Activated CD4-positive, alpha-beta T cell treated with anti-CD3 and anti-CD28 coated beads, Interleukin-2, amount 50 U/mL, for 24 hours (primary cell): Measurements from ENCODE around the gene RPS6KA3.
"Not testable (repeated sequence)": the region's sequence is repeated elsewhere in the genome, so short reads cannot be mapped to it uniquely, and the experiment has no call there.

ENCODE experiments used
- DNase-seq, 2 donors: peaks; one replicate each; pipeline ENCODE4 v3.0.0-alpha.2; 2020; ENCODE audit warnings: low read depth in 1 of 2, low spot score in 1 of 2

The RPS6KA3 gene

DNA sequence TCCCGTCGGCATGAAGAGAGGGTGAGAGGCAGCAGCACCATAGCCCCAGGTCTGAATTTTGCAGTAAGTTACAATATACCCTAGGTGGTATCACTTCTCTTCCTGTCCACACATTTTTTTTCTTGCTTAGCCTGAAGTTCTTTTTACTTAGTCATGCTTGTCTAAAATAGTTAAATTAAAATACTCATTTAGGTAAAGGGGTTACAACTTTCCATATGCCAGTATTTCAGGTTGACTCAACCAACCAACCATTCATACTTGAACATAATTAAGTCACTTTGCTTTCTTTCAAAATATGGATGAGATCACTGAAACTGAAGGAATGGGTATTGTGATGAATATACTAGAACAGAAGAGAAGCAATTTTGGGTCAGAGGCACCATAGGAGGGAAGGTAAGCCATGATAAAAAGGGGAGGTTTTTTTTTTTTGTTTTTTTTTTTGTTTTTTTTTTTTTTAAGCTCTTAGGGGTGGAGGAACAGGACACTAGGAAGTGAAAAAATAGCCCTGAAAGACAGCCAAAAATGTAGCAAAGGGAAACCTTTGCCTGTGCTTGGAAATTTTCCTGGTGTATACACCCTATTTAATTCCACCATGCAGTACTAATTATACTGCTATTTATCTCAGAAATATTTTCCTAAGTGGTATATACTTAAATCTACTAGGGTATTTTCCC lies 41.8 kb downstream of the RPS6KA3 start:
- DNase-seq = no peak

DNA sequence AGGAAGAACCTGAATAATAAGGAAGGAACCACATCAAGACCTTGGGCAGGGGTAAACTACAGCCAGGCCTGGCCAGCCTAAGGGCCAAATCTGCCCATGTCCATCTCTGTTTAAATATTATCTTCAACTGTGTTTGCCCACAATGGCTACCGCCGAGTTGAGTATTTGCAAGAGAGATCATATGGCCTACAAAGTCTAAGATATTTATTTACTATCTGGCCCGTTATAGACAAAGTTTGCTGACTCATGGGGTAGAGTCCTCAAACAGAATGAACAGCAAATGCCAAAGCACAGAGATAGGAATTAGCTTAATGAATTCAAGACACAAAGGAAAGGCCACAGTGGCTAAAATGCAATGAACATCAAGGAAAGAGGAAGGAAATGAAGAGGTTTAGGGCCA lies 44.8 kb downstream of the RPS6KA3 start:
- no peak for DNase-seq

DNA sequence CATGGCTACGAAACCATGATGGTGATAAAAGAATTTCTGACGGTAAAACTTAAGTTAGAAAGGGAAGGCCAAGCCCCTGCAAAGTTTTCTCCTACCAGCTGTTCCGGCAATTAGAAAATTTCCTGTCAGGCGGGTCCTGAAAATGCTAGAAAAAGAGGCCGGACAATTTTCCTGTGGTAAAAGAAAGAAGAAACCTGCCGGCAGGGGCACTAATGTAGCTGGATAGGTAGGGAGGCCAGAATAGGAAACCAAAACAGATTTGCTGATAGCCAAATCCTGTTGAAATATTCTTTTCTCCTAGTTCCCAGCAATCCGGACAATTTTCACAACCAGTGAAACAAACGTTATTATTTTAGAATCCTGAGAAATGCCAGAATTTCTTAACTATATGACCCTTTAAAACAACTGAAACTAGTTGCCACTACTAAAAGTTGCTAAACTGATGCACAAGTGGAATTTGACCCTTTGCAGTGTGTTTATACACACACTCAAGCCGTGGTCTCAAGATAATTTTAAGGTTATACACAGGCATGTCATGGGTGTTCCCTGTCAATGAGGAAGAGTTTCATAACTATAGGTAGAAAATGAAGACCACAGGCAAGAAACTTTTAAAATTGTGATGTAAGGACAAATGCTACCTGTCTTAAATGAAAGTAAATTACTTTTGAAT lies 47.7 kb downstream of the RPS6KA3 start:
- DNase-seq = no peak

- no peak for DNase-seq
Observed at GRCh38 chrX:20217906-20218305, 48.8 kb downstream of the RPS6KA3 start.

- no peak for DNase-seq
Observed at GRCh38 chrX:20217271-20217670, 49.4 kb downstream of the RPS6KA3 start.

- DNase-seq = no peak
Observed at GRCh38 chrX:20215565-20215964, 51.1 kb downstream of the RPS6KA3 start.

- no peak for DNase-seq
Observed at GRCh38 chrX:20212486-20213089, 54.1 kb downstream of the RPS6KA3 start.

DNA sequence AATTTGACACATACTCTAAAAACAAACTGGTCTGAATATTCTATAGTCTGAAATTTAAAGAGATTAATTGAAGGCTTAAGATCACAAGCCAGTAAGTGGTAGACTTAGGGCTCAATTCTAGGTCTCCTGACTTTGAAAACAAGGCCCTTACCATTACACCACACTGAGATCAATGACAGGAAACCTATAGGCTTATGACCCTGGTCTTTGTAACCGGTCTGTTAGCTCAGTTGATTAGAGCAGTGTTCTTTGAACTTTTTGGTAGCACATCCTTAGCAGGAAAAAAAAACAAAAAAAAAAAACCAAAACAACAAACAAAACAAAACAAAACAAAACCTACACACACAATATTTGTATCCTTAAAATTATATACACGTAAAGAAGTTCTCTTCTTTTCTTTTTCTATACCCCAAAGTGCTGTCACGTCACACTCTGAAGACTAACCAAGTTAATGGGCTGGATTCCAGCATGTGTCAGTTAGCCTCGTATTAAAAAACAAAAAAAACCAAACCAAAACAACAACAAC lies 55.4 kb downstream of the RPS6KA3 start:
- DNase-seq = no peak

GRCh38 chrX:20205927-20206708 lies 60.6 kb downstream of the RPS6KA3 start:
- no peak for DNase-seq

- DNase-seq = no peak
Observed at GRCh38 chrX:20204351-20204750, 62.4 kb downstream of the RPS6KA3 start.

- no peak for DNase-seq
Observed at GRCh38 chrX:20197641-20198210, 69.0 kb downstream of the RPS6KA3 start.

GRCh38 chrX:20189171-20189570 lies 77.5 kb downstream of the RPS6KA3 start:
- DNase-seq = no peak

GRCh38 chrX:20181598-20182329 lies 84.9 kb downstream of the RPS6KA3 start:
- DNase-seq = no peak

DNA sequence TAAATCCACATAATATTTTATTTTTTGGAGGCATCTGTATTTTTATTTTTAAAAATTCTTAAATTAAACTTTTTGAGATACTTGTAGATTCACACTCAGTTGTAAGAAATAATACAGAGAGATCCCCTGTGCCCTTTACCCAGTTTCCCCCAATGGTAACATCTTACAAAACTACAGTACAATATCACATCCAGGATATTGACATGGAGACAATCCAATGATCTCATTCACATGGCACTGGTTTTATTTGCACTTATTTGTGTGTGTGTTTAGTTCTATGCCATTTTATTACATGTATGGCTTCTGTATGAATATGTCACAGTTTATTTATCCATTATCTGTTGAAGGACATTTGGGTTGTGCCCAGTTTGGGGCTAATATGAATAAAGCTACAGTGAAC lies 89.6 kb downstream of the RPS6KA3 start:
- no peak for DNase-seq

- DNase-seq = no peak
Observed at GRCh38 chrX:20173856-20174255, 92.9 kb downstream of the RPS6KA3 start.

DNA sequence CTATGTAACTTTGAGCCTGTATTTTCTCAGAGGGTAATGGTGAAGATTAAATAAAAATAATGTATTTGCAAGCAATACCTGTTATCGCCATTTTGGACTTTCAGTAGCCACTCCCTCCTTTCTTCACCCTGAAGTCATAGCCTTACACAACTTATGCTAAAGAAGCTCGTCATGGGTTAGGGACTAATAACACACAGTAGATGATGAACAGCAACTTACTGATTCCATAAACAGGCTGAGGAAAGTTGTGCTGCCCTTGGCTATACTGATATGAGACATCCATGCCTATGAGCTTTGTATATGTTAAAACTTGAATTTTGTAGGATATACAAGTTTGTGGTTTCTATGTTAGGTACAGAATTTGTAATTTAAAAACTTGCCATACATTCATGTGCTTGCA lies 93.4 kb downstream of the RPS6KA3 start:
- no peak for DNase-seq

DNA sequence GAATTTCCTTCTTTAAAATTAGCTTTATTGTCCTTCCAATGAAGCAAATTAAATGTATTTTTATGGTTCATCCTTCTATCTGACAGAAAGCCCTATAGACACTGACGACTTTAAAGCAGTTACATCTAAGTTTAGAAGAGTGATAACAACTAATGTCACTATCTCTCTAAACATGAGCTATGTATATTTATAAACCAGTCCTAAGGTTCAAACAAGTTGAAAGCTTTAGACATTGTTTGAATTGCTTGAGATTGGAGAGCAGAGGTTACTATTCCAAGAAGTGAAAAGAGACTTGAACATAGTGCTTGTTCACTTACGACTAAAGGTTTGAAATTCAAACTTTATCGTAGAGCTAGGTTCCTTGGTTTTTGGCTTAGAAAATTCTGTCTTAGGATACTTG lies 94.8 kb downstream of the RPS6KA3 start:
- no peak for DNase-seq

- not testable (repeated sequence) for DNase-seq
Observed at GRCh38 chrX:20162516-20162915, 104.2 kb downstream of the RPS6KA3 start.

GRCh38 chrX:20159797-20160385 lies 106.8 kb downstream of the RPS6KA3 start:
- DNase-seq = no peak

GRCh38 chrX:20151689-20152088 lies 115.0 kb downstream of the RPS6KA3 start:
- DNase-seq = no peak
